ENCODE measurements around the gene RGL2.

GRCh38 chr6:33317669-33318425, 19.1 kb upstream of the RGL2 start, which contains the start of gene ZBTB22:
- TF ChIP-seq POLR2A (IDR thresholded peaks at IDR 0.05) = no peak
- TF ChIP-seq CTCF (IDR thresholded peaks at IDR 0.05) = no peak

Measured in lower leg skin (tissue), 3 donors.